CD4-positive, alpha-beta T cell treated with Interleukin-2 at 100 ng/mL for 4 hours (primary cell): ENCODE data around the gene BTN3A1.
"Not testable (repeated sequence)": the region's sequence is repeated elsewhere in the genome, so short reads cannot be mapped to it uniquely, and the experiment has no call there.

Source experiments
- DNase-seq: peaks from one replicate; pipeline ENCODE4 v3.0.0-alpha.2; 2020; ENCODE audit warnings: low spot score

The BTN3A1 gene

GRCh38 chr6:26441977-26442376 is 39.9 kb downstream of the BTN3A1 start:
- DNase-seq = peak; percentile 12

GRCh38 chr6:26445934-26446667 is 44.0 kb downstream of the BTN3A1 start:
- DNase-seq = peak; percentile 53

DNA sequence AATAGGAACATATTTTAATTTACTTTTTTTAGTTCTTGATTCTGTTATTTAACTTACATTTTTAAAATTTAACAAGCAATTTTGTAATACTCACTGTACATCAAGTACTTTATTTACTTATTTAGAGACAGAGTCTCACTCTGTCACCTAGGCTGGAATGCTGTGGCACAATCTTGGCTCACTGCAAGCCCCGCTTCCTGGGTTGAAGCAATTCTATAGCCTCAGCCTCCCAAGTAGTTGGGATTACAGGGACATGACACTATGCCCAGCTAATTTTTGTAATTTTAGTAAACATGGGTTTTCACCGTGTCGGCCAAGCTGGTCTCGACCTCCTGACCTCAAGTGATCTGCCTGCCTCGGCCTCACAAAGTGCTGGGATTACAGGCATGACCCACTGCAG is 45.2 kb downstream of the BTN3A1 start:
- DNase-seq = no peak

DNA sequence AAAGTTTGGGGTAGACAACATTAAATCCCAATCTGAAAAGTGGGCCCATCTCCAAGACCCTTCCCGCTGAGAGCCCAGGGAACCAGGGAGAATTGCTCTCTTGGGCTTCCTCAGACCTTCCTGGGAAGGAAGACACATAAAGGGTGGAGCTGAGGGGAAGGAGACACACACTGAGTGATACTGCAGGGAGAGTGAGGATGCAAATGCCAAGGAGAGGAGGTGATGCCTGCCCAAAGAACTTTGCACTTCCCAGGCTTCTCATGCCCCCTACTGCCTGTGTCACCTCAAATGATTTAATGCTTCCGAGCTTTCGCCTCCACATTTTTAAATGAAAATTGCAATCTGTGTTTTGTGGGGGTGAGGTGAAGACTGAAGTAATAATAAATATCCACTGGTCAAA is 48.2 kb downstream of the BTN3A1 start:
- DNase-seq = no peak

DNA sequence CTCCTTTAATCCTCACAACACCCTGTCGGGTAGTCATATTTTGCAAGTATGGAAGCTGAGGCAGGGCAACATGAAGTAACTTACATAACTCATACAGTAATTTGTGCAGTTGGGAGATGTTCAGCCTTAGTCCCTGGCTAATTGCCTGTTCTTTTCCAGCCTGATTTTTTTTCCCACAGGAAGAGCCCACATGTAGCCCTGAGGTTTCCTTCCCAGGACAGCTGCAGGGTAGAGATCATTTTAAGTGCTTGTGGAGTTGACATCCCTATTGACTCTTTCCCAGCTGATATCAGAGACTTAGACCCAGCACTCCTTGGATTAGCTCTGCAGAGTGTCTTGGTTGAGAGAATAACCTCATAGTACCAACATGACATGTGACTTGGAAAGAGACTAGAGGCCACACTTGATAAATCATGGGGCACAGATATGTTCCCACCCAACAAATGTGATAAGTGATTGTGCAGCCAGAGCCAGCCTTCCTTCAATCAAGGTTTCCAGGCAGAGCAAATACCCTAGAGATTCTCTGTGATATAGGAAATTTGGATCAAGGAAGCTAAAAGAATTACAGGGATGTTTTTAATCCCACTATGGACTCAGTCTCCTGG is 50.7 kb downstream of the BTN3A1 start:
- DNase-seq = no peak

DNA sequence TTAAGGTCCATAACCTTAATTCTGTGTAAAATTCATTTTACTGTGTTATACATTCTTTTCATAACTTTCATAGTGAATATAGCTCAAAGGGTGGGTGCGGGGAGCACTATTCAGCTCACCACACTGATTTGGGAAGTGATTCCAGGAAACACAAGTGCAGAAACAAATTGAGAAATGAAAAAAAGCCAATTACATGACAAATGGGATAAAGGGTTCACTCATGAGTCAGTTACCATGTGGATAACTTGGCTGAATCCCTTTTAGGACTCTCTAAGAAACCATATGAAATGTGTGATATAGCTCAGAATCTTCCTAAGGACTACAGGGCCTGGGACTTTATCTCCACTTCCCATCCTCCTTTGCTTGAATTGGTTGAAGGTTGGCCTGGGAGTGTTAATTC is 52.6 kb downstream of the BTN3A1 start:
- no peak for DNase-seq

- no peak for DNase-seq
Observed at GRCh38 chr6:26455357-26455970, 53.4 kb downstream of the BTN3A1 start.

DNA sequence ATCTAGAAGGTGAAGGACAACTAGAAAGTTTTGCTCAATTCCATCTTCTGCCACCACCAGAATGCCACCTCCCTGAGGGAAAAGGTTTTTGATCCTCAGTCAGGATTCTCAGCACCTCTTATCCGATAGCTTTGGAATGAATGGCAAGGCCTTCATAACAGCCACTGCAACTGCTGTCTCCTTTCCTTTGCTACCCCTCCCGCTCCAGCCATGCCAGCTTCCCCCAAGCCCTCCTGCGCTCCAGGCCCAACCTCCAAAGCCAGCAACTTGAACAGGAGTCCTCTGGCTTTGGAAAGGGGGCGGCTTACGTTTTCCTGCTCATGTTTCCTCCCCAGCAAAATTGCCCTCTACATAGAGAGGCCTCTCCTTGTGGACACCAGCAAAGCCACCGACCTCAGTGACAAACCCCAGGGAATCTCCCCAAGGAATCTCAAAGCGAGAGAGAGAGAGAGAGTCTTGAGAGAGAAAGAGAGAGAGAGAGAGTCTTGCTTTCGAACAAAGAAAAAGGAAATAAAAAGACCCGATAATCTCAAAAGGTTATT is 55.3 kb downstream of the BTN3A1 start:
- DNase-seq = no peak

- peak; percentile 83 for DNase-seq
Observed at GRCh38 chr6:26457806-26458688, 56.0 kb downstream of the BTN3A1 start, which contains the start of gene BTN2A1. BTN2A1 (plus strand) TSS chr6:26457955; CDS start chr6:26458637, 682 bp downstream.

GRCh38 chr6:26459023-26459810 is 57.1 kb downstream of the BTN3A1 start:
- no peak for DNase-seq

DNA sequence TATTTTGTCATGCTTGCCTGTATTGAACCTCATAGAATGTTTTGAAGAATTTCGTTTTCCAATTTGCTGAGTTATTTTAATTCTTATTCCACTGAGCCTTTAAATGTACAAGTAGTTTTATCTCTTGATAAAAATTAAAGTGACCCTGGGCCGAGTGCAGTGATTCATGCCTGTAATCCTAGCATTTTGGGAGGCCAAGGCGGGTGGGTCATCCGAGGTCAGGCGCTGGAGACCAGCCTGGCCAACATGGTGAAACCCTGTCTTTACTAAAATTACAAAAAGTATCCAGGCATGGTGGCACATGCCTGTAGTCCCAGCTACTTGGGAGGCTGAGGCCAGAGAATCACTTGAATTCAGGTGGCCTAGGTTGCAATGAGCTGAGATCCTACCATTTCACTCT is 59.3 kb downstream of the BTN3A1 start:
- DNase-seq = not testable (repeated sequence)

DNA sequence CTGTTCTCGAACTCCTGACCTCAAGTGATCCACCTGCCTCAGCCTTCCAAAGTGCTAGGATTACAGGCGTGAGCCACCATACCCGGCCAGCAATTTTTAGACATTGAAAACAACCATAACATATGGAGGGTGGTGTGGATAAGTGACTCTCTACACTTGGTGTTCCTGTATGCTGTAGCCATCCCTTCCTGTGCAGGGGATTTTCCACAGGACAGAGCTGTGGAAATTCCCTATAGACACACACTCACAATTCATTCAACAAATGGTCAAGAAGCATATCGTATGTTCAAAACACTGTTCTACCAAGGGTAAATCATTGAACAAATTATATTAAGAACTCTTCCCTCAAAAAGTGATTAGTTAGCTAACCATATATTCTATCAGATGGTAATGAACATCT is 61.9 kb downstream of the BTN3A1 start:
- no peak for DNase-seq

DNA sequence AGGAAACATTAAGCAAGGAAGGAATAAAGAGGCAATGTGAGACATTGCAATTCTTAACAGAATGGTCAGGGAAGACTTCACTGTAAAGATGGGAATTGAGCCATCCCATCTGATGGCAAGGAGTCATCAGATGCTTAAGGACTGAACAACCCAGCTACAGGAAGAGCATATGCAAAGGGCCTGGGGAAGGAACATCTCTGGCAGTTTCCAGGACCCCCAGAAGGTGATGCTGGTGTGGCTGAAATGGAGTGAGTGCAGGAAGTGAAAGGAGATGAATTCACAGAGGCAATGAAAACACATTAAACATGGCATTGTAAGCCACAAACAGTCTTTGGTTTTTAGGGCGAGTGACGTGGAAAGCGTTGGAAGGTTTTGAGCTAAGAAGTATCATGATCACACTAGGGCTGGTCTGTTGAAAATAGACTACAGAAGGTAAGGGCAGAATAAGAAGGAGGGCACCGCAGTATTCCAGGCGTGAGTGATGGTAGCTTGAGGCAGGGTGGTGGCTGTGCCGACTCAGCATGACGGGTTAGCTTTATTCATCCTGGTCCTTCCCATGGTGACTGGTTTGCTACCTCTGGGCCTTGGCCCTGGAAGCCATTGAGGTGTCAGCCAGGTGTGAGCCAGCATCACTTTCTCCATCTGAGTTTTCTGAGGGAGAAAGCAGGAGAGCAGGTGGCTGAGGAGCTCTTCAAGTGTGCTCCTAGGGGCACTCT is 62.5 kb downstream of the BTN3A1 start:
- DNase-seq = no peak
